HG02840 (cell line): ENCODE data around the gene SHD.
A peak's percentile ranks its signal among the peaks of the same experiment; 100 is the strongest.
"Not testable (repeated sequence)": the region's sequence is repeated elsewhere in the genome, so short reads cannot be mapped to it uniquely, and the experiment has no call there.

Experiments used
- ATAC-seq: cut with Tn5 transposase; IDR thresholded peaks from one replicate; pipeline ENCODE4 v1.9.1; 2021; ENCODE audit warnings: mild to moderate bottlenecking, moderate library complexity, moderate number of reproducible peaks; ENCODE audit not compliant: unreplicated experiment, low FRiP score

The SHD gene, protein sequence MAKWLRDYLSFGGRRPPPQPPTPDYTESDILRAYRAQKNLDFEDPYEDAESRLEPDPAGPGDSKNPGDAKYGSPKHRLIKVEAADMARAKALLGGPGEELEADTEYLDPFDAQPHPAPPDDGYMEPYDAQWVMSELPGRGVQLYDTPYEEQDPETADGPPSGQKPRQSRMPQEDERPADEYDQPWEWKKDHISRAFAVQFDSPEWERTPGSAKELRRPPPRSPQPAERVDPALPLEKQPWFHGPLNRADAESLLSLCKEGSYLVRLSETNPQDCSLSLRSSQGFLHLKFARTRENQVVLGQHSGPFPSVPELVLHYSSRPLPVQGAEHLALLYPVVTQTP

DNA sequence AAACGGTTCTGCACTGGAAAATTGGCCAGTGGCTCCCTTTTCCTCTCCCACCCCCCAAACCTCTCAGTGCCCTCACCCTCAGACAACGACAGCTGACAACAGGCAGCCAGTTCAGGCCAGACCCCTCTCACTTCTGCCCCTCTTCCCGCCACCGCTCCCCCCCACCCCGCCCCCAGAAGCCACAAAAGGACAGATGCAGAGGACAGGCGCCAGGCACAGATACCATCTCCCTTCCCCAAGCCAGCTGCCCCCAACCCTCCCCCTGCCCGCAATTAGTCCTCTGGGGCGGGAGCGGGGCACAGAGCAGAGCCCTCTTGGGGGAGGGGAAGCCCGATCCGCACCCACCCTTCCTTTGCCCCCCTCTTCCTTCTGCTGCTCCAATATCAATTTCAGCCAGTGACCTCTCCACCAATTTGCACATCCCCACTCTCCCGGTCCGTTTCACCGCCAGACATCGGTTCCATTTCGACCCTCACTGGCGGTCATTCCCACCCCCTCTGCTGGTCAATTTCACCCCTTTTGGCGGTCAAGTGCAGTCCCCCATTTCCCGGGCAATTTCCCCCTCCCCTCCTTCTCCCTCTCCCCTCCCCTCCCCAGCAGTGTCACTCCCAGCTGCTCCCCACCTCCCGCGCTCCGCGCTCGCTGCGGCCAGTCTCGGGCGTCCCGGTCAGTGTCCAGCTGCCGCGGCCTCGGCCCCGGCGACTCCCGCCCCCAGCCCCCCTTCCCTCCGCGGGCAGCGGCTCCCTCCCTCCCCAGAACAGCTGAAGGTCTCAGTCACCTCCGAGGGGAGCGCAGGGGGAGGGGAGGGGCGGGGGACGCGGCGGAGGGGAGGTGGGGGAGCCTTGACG, at the start of gene SHD:
Gene SHD (plus strand): TSS at position 848 of the 848 bp plus-strand sequence. CDS start 798 bp downstream, outside the sequence.
- no peak for ATAC-seq

DNA sequence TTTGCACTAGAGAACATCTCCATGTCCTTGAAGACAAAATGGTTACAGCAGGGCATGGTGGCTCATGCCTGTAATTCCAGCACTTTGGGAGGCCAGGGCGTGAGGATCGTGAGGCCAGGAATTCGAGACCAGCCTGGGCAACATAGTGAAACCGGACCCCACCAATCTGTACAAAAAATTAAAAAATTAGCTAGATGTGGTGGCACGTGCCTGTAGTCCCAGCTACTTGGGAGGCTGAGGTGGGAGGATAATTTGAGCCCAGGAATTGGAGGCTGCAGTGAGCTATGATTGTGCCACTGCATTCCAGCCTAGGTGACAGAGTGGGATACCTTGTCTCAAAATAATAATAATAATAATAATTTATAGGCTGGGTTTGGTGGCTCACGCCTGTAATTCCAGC, 48.8 kb upstream of the SHD start:
- not testable (repeated sequence) for ATAC-seq

DNA sequence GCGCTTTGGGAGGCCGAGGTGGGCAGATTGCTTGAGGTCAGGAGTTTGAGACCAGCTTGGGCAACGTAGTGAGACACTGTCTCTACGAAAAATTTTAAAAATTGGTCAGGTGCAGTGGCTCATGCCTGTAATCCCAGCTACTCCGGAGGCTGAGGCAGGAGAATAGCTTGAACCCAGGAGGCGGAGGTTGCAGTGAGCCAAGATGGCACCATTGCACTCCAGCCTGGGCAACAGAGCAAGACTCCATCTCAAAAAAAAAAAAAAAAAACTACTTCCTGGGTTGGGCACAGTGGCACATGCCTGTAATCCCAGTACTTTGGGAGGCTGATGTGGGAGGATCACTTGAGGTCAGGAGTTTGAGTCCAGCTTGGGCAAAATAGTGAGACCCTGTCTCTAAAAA, 47.5 kb upstream of the SHD start:
- not testable (repeated sequence) for ATAC-seq

DNA sequence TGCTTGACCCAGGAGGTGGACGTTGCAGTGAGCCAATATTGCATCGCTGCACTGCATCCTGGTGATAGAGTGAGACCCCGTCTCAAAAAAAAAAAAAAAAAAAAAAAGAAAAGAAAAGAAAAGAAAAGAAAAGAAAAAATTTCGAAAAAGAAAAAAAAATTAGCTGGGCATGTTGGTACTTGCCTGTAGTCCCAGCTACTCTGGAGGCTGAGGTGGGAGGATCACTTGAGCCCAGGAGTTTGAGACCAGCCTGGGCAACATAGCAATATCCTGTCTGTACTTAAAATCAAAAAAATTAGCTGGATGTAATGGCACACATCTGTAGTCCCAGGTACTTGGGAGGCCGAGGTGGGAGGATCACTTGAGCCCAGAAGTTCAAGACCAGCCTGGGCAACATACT, 46.9 kb upstream of the SHD start:
- not testable (repeated sequence) for ATAC-seq

DNA sequence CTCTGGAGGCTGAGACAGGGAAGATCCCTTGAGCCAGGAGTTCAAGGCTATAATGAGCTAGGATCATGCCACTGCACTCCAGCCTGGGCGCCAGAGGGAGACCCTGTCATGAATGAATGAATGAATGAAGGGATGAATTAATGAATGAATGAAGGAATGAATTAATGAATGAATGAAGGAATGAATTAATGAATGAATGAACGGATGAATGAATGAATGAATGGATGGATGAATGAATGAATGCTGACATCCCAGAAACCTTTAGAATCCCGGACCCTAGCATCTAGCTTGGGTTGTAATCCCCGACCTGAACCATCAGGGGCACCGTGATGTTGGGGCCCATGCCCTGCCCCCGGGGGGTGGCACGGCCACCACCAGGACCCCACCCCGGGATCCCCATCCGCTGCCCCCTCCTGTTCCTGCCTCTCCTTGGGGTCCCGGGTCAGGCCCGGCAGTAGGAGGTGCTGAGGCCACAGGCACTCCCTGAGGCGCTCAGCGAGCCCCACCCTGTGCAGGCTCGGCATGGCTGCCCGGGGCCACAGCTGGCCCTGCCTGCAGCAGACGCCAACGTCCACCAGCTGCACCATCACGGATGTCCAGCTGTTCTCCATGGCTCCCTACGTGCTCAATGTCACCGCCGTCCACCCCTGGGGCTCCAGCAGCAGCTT, 46.3 kb upstream of the SHD start:
- no peak for ATAC-seq

DNA sequence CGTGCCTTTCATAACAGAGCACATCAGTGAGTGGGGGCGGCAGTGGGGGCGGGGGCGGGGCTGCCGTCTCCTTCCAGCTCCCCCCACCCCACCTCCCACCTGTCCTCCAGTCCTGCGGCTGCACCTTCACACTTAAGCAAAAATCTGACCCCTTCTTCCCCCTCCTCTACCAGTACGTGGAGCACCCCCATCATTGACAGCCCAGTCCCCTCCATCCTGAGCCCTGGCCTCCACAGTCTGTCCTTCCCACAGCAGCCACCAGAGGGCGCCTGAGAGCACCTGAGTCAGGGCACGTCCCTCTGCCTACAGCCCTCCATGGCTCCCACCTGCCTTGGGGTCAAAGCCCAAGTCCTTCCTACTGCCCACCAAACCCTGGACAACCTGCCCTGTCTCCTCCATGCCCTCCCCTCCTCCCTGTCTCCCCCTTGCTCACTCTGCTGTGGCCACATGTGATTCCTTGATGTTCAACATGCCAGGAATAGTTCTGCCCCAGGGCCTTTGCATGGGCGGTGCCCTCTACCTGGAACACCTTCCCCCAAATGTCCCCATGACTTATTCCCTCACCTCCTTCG, 45.7 kb upstream of the SHD start:
- ATAC-seq = no peak

DNA sequence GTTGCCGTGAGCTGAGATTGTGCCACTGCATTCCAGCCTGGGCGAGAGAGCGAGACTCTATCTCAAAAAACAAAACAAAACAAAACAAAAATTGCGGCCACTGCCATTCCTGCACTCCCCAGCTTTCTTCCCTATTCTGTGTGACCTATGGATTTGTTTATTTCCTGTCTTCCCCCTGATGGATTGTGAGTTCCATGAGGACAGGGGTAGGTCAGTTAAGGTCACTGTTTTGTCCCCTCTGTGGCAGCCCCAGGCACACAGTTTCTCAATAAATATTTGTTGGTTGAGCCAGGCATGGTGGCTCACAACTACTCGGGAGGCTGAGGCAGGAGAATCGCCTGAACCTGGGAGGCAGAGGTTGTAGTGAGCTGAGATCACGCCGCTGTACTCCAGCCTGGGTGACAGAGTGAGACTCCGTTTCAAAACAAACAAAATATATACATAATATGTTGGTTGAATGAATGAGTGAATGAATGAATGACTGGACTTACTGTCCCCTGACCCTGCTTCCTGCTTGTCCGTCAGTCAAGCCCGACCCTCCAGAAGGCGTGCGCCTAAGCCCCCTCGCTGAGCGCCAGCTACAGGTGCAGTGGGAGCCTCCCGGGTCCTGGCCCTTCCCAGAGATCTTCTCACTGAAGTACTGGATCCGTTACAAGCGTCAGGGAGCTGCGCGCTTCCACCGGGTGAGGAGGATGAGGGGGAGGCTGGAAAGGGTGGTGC, 44.8 kb upstream of the SHD start:
- ATAC-seq = no peak

DNA sequence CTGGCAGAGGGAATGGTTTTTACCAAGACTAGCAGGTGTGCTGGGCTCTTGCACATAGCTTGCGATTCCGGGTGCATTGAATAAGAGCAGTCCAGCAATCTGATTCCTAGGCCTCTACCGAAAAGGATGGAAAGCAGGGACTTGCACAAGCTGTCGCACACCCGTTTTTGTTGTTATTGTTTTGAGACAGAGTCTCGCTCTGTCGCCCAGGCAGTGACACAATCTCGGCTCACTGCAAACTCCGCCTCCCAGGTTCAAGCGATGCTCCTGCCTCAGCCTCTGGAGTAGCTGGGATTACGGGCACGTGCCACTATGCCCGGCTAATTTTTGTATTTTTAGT, 44.2 kb upstream of the SHD start:
- no peak for ATAC-seq

DNA sequence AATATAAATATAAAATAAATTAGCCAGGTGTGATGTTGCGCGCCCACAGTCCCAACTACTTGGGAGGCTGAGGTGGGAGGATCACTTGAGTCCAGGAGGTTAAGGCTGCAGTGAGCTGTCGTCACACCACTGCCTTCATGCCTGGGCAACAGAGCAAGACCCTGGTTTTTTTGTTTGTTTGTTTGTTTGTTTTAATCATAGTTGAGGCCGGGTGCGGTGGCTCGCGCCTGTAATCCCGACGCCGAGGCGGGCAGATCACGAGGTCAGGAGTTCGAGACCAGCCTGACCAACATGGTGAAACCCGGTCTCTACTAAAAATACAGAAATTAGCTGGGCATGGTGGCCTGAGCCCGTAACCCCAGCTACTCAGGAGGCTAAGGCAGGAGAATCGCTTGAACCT, 41.6 kb upstream of the SHD start:
- ATAC-seq = not testable (repeated sequence)

DNA sequence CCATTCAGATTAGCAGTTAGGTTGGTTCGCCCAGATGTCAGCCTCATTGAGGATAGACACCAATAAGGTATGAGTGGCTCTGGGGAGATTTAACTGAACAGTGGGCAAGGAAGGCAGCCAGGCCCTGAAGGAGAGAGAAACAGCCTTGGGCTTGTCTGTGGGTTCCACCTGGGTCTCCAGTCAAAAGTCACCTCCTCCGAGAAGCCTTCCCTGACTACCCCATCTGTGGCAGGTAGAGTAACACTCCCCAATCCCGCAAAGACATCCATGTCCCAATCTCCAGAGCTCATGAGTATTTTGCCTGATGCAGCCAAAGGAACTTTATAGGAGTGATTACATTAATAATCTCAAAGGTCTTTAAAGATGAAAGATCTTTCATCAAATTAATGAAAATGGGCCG, 40.2 kb upstream of the SHD start:
- ATAC-seq = no peak

DNA sequence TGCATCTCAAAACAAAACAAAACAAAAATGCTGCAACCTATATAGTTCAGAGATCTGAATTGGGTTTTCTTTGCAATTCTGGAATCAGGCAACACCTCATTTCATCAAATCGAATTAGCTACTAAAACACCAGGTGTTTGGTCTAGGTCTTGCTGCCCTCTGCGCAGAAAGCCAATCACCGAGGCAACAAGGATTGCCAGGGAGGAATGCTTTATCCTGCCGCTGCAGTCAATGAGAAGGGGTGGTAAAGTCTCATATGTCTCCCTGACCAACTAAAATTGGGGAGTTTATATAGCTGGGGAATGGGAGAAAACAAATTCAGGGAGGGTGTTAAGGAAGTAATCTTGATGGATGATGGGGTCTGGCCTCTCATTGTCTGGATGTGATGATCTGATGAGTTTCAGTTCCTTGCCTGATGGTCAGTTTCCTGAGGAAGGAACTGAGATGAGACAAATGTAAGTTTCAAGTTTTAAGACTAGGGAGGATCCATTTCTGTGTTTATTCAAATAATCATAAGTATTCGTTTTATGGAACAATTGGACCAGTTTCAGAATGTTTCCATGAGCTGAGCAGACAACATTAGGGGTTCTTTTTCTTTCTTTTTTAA, 37.1 kb upstream of the SHD start:
- ATAC-seq = no peak

DNA sequence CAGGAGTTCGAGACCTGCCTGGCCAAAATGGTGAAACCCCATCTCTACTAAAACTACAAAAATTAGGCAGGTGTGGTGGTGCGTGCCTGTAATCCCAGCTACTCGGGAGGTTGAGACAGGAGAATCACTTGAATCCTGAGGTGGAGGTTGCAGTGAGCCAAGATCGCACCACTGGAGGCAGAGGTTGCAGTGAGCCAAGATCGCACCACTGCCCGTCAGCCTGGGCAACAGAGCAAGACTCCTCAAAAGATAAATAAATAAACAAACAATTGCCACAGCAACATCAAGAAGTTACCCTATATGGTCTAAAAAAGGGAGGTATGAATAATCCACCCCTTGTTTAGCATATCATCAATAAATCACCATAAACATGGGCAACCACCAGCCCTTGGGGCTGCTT, 33.1 kb upstream of the SHD start:
- not testable (repeated sequence) for ATAC-seq

DNA sequence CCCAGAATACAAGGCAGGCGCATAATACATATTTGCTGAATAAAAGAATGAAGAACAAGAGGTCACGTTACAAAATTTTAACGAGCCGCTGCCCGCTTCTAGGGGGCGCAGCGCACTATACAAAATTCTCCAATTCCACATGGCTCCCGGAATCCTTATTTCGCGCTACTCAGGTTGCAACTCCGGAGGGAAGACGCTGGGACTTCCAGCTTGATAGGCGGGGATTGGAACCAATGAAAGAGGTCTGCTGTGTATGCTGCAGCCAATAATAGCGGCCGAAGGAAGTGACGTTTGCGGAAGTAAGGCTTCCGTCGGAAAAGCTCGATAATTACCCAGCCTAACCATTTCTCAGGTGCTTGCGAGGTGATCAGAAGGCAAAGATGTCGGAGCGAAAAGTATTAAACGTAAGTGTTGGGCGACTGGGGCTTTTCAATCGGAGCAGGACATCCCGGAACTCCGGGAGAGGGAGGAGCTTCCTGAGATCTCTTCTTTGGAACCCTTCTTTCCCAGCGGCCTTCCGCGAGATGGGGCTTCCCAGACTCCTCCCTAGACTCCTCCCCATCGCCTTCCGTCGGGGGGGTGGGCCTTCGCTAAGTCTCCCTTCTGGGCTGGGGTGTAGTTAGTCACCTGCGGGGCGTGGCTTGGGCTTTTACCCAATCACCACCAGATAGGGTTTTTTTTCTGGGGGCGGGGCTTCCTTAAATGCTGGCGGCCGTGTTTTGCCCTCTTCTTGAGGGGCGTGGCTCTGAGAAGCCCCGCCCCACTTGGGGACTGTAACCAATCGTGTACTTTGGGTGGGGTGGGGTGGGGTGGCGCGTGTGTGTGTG, 32.1 kb upstream of the SHD start, which contains the start of gene YJU2:
Gene YJU2 (plus strand): TSS at position 314 of the 827 bp plus-strand sequence. CDS start 67 bp downstream, at position 381.
- ATAC-seq = peak; percentile 81

DNA sequence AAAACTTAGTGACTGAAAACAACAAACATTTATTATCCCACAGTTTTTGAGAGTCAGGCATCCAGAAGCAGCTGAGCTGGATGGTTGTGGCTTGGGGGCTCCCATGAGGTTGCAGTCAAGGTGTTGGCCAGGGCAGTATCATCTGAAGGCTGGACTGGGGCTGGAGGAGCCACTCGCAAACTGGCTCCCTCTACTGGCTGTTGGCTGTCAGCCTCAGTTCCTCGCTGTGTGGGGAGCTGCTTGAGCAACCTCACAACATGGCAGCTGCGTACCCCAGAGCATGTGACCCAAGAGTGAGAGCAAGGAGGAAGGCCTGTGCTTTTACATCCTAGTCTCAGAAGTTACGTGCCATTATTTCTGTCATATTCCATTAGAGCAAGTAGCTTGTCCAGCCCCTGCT, 22.5 kb upstream of the SHD start:
- no peak for ATAC-seq

DNA sequence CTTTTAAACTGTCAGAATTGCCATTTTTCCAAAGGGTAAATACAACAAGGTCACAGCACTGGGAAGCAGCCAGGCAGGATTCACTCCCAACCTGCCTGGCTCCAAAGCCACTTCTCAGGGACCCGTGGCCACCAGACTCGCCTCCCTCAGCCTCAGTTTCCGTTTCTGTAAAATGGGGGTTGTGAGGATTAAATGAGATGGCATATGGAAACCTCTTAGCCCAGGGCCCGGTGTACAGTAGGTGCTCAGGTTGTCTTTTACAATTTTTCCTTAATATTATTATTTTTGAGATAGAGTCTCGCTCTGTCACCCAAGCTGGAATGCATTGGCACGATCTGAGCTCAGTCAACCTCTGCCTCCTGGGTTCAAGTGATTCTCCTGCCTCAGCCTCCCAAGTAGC, 22.0 kb upstream of the SHD start:
- no peak for ATAC-seq

DNA sequence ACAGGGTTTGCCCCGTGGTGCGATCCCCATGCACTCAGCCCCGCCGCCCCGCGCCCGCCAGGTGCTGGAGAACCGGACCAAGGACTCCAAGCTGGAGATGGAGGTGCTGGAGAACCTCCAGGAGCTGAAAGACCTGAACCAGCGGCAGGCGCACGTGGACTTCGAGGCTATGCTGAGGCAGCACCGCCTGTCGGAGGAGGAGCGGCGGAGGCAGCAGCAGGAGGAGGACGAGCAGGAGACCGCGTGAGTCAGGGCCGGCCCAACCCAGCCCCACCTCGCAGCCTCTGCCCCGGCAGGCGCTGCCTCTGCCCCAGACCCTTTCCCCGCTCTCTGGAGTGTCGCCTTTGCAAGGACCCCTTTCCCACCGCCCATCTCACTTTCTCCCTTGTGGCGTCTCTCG, 20.9 kb upstream of the SHD start:
- no peak for ATAC-seq

DNA sequence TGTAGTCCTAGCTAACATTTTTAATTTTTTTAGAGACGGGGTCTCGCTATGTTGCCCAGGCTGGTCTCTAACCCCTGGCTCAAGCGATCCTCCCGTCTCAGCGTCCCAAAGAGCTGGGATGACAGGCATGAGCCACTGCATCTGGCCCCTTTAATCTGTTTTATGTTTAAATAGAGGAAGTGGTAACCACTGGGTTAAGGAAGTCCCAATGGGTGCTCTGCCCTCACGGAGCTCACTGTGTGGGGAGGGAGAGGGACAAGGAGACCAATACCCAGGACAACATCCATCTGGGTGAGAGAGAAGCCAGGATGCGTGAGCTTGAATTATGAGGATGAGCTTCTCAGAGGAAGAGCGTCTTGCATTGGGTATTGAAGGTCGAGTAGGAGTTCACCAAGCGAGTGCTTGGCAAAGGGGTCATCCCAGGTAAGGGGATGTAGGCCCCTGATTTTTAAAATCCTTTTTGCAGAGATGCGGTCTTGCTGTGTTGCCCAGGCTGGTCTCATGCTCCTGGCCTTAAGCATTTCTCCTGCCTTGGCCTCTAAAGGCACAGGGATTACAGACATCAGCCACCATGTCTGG, 18.4 kb upstream of the SHD start:
- no peak for ATAC-seq

DNA sequence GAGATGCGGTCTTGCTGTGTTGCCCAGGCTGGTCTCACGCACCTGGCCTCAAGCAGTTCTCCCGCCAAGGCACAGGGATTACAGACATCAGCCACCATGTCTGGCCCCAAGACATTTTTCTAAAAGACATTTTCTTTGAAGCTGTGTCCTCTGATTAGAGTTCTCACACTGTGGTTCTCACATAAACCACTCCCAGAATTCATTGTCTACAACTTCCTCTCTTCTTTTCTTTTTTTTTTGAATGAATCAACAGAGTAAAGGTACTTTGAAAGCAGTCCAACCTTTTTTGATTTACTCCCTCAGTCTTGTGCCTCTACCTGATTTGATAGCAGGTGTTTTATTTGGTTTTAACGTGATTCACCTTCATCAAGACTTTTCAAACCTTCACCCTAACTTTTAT, 14.3 kb upstream of the SHD start:
- ATAC-seq = no peak
